ENCODE data around the gene CASQ1. TPM values are rescaled to one million over a fixed set of nuclear protein-coding genes. Genes with fewer than 3 reads are reported as not detected.
A peak's percentile ranks its signal among the peaks of the same experiment; 100 is the strongest.

CASQ1 gene
- total and polyA plus RNA-seq, 2 donors (not counting 3 experiments of a cell fraction or from before 2014, with no cell fraction given): not detected

DNA sequence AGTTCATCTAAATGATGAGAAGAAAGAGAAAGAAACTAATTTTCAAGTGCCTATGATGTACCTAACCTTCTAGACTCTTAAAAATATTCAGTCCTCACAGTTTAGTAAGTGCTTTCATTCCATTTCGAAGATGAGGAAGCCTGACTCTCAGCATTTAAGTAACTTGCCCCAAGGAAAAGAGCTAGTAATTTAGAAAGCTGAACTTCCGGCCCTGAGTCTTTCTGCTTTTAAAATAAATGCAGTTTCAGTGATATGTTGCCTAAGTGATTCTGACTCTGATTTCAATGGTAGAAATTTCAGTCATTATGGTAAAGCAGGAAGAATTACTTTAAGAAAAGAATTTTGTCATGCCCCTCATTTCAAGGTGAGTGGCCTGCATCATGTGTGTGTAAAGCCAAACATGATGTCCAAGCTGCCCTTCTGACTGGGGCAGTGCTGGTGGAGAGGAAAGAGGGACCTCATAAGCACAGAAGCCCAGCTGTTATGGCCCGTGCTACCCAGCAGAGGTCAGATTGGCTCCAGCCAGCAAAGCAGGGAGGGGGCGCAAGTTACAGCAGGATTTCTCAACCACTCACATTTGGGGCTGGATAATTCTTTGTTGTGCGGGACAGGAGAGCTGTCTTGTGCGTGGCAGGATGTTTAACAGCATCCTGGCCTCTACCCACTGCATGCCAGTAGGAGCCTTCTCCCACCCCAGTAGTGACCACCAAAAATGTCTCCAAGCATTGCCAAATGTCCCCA, 28.2 kb upstream of the CASQ1 start:
- TF ChIP-seq GATA2 (IDR thresholded peaks at IDR 0.05; ENCODE audit: insufficient read depth, insufficient read length, low read depth, low read length): no peak
- TF ChIP-seq, protein P1, sequence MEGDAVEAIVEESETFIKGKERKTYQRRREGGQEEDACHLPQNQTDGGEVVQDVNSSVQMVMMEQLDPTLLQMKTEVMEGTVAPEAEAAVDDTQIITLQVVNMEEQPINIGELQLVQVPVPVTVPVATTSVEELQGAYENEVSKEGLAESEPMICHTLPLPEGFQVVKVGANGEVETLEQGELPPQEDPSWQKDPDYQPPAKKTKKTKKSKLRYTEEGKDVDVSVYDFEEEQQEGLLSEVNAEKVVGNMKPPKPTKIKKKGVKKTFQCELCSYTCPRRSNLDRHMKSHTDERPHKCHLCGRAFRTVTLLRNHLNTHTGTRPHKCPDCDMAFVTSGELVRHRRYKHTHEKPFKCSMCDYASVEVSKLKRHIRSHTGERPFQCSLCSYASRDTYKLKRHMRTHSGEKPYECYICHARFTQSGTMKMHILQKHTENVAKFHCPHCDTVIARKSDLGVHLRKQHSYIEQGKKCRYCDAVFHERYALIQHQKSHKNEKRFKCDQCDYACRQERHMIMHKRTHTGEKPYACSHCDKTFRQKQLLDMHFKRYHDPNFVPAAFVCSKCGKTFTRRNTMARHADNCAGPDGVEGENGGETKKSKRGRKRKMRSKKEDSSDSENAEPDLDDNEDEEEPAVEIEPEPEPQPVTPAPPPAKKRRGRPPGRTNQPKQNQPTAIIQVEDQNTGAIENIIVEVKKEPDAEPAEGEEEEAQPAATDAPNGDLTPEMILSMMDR (IDR thresholded peaks at IDR 0.05; ENCODE audit: extremely low read depth in 1 of 2, insufficient read depth in 1 of 2, low read depth in 1 of 2, low read length in 2 of 2): peak; percentile 20 to 68
- DNase-seq (ENCODE audit: low read depth, low spot score): peak; percentile 34
- H4K20me1 ChIP-seq (replicated peaks; ENCODE audit: control insufficient read depth, extremely low read depth, insufficient read depth, low read length): no peaks in the 10 kb centered on the region
- H3K4me2 ChIP-seq (ENCODE audit: insufficient read depth, low read length): no peak overlapping the region
- ChIA-PET POLR2A (no interaction called here), CTCF (interaction anchor here (1.0 to 2.9 kb wide), 10 partner anchors 9 to 215 kb away, joined by 3 to 35 read pairs (median 4); partner anchors contain the start of genes CASQ1 and PEX19)
- H3K9me3 ChIP-seq (replicated peaks; ENCODE audit: control insufficient read depth, insufficient read depth, low read length): no peaks in the 10 kb centered on the region
- dilution Hi-C loops (cut with MboI; ENCODE audit: extremely low pct_ligation_motif_present, low sequenced_read_pairs) (no loop called here), intact Hi-C loops (cut with micrococcal nuclease) (loop anchor here (1.0 kb wide), 1 partner anchor 27 kb away; no protein-coding TSS in a partner anchor)
- BruUV-seq (replicated peaks): no TSS peak
- H2AFZ ChIP-seq (ENCODE audit: low read depth, low read length): no peak overlapping the region
- no peaks in the 10 kb centered on the region for H3K4me1 ChIP-seq (ENCODE audit: control insufficient read depth, extremely low read depth, insufficient read depth, low read length)
- no peak overlapping the region for H3K27ac ChIP-seq (ENCODE audit: insufficient read depth, low read depth, low read length)
- H3K36me3 ChIP-seq (ENCODE audit: control insufficient read depth in 2 of 2, extremely low read depth in 1 of 2, insufficient read depth in 2 of 2, low read length in 2 of 2): no peaks in the 10 kb centered on the region
- no peak overlapping the region for H3K9ac ChIP-seq (replicated peaks; ENCODE audit: extremely low read depth, insufficient read depth, low read length)
- no peaks in the 10 kb centered on the region for H3K79me2 ChIP-seq (ENCODE audit: control insufficient read depth, insufficient read depth, low read length)
- H3K9me1 ChIP-seq (replicated peaks; ENCODE audit: control insufficient read depth, extremely low read depth, insufficient read depth, low read length): no peaks in the 10 kb centered on the region
- FAIRE-seq: peak; percentile 21
- peaks cover 8 to 11% of the 10 kb centered on the region in 2 experiments for H3K27me3 ChIP-seq (ENCODE audit: control insufficient read depth in 2 of 2, insufficient read depth in 2 of 2, low read length in 2 of 2)
- no peak overlapping the region for H3K4me3 ChIP-seq (replicated peaks in 1 of 3; ENCODE audit: insufficient read depth in 1 of 3, low read depth in 1 of 3, low read length in 3 of 3)

- H3K36me3 ChIP-seq (ENCODE audit: control insufficient read depth in 2 of 2, extremely low read depth in 1 of 2, insufficient read depth in 2 of 2, low read length in 2 of 2): no peaks in the 10 kb centered on the region
- intact Hi-C loops (cut with micrococcal nuclease): loop anchor here (1.0 kb wide), 1 partner anchor 26 kb away; no protein-coding TSS in a partner anchor
- POLR2A ChIA-PET: no interaction called here
- no peaks in the 10 kb centered on the region for H3K79me2 ChIP-seq (ENCODE audit: control insufficient read depth, insufficient read depth, low read length)
- H3K27ac ChIP-seq (ENCODE audit: insufficient read depth, low read depth, low read length): no peak overlapping the region
- no TSS peak for BruUV-seq (replicated peaks)
- peaks cover 8 to 11% of the 10 kb centered on the region in 2 experiments for H3K27me3 ChIP-seq (ENCODE audit: control insufficient read depth in 2 of 2, insufficient read depth in 2 of 2, low read length in 2 of 2)
- no peaks in the 10 kb centered on the region for H4K20me1 ChIP-seq (replicated peaks; ENCODE audit: control insufficient read depth, extremely low read depth, insufficient read depth, low read length)
- H3K9me3 ChIP-seq (replicated peaks; ENCODE audit: control insufficient read depth, insufficient read depth, low read length): no peaks in the 10 kb centered on the region
- H3K4me2 ChIP-seq (ENCODE audit: insufficient read depth, low read length): no peak overlapping the region
- dilution Hi-C loops (cut with MboI; ENCODE audit: extremely low pct_ligation_motif_present, low sequenced_read_pairs): no loop called here
- no peaks in the 10 kb centered on the region for H3K4me1 ChIP-seq (ENCODE audit: control insufficient read depth, extremely low read depth, insufficient read depth, low read length)
- CTCF ChIA-PET: interaction anchor here (1.0 to 2.9 kb wide), 7 partner anchors 27 to 129 kb away, joined by 3 to 35 read pairs (median 6); partner anchors contain the start of genes CASQ1 and PEX19
- no peaks in the 10 kb centered on the region for H3K9me1 ChIP-seq (replicated peaks; ENCODE audit: control insufficient read depth, extremely low read depth, insufficient read depth, low read length)
- DNase-seq (ENCODE audit: low read depth, low spot score): no peak
- no peak overlapping the region for H3K4me3 ChIP-seq (replicated peaks in 1 of 3; ENCODE audit: insufficient read depth in 1 of 3, low read depth in 1 of 3, low read length in 3 of 3)
- FAIRE-seq: no peak
- no peak overlapping the region for H2AFZ ChIP-seq (ENCODE audit: low read depth, low read length)
- H3K9ac ChIP-seq (replicated peaks; ENCODE audit: extremely low read depth, insufficient read depth, low read length): no peak overlapping the region
- TF ChIP-seq FOS (IDR thresholded peaks at IDR 0.05; ENCODE audit: borderline replicate concordance, insufficient read depth, low read length) (no peak), JUN (IDR thresholded peaks at IDR 0.05; ENCODE audit: borderline replicate concordance, insufficient read depth, insufficient read length, low read depth) (no peak), POLR2A (IDR thresholded peaks at IDR 0.05; ENCODE audit: low read depth, low read length) (no peak), MYC (IDR thresholded peaks at IDR 0.05; ENCODE audit: low read depth, low read length) (no peak), EZH2 (IDR thresholded peaks at IDR 0.05; ENCODE audit: borderline replicate concordance, low read depth, low read length, severe bottlenecking) (no peak), POLR2AphosphoS5 (IDR thresholded peaks at IDR 0.05; ENCODE audit: insufficient read depth, low read depth, low read length) (no peak), GATA2 (IDR thresholded peaks at IDR 0.05; ENCODE audit: insufficient read depth, insufficient read length, low read depth, low read length) (no peak)
- TF ChIP-seq, protein P2, sequence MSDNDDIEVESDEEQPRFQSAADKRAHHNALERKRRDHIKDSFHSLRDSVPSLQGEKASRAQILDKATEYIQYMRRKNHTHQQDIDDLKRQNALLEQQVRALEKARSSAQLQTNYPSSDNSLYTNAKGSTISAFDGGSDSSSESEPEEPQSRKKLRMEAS (IDR thresholded peaks at IDR 0.05; ENCODE audit: insufficient read depth, insufficient read length): no peak
- TF ChIP-seq, protein P1 (IDR thresholded peaks at IDR 0.05; ENCODE audit: extremely low read depth in 1 of 2, insufficient read depth in 1 of 2, low read depth in 1 of 2, low read length in 2 of 2): no peak
Measured at GRCh38 chr1:160162931-160163330, 27.4 kb upstream of the CASQ1 start.
